HEK293T (cell line): ENCODE data around the gene UNC5B.

Experiments used
- ARNT ChIP-seq: fragments of 450-650 bp; IDR thresholded peaks from 2 replicates; pipeline ENCODE4 v1.6.1; 2017; ENCODE audit warnings: mild to moderate bottlenecking
- BHLHE40 ChIP-seq: fragments of 450-650 bp; IDR thresholded peaks from 2 replicates; pipeline ENCODE4 v1.6.1; 2016; ENCODE audit warnings: mild to moderate bottlenecking, moderate library complexity, borderline replicate concordance
- ELF4 ChIP-seq: fragments of 450-650 bp; IDR thresholded peaks from 2 replicates; pipeline ENCODE4 v1.6.1; 2017; ENCODE audit warnings: antibody characterized with exemption
- FOXA1 ChIP-seq: fragments of 450-650 bp; IDR thresholded peaks from 2 replicates; pipeline ENCODE4 v1.6.1; 2016; ENCODE audit warnings: mild to moderate bottlenecking
- FOXK2 ChIP-seq: fragments of 450-650 bp; IDR thresholded peaks from 2 replicates; pipeline ENCODE4 v1.6.1; 2016; ENCODE audit warnings: mild to moderate bottlenecking
- FOXM1 ChIP-seq: fragments of 450-650 bp; IDR thresholded peaks from 2 replicates; pipeline ENCODE4 v1.6.1; 2017; ENCODE audit warnings: mild to moderate bottlenecking, borderline replicate concordance
- NFRKB ChIP-seq: fragments of 450-650 bp; IDR thresholded peaks from 2 replicates; pipeline ENCODE4 v1.6.1; 2016; ENCODE audit warnings: mild to moderate bottlenecking, moderate library complexity
- SP1 ChIP-seq: fragments of 450-650 bp; IDR thresholded peaks from 2 replicates; pipeline ENCODE4 v1.6.1; 2017
- TARDBP ChIP-seq: fragments of 450-650 bp; IDR thresholded peaks from 2 replicates; pipeline ENCODE4 v1.6.1; 2016
- ZNF384 ChIP-seq: fragments of 450-650 bp; IDR thresholded peaks from 2 replicates; pipeline ENCODE4 v1.6.1; 2016

DNA sequence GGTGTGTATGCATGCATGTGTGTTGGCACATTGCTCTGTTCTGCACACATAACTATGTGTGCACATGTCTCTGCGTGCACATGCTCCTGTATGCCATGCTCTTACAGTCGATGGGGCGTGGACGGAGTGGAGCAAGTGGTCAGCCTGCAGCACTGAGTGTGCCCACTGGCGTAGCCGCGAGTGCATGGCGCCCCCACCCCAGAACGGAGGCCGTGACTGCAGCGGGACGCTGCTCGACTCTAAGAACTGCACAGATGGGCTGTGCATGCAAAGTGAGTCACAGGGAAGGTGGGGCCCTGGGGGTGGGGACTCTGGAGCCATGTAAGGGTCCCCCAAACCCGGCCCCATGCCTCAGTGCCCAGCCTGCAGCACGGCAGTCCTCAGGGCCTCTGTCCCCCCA lies 76.1 kb downstream of the UNC5B start:
- TF ChIP-seq FOXK2 (no peak), NFRKB (no peak), FOXM1 (no peak), SP1 (no peak), FOXA1 (no peak), ELF4 (no peak), ARNT (no peak), TARDBP (no peak), ZNF384 (no peak), BHLHE40 (no peak)
